ENCODE measurements around the gene ECI1. TPM values are rescaled to one million over a fixed set of nuclear protein-coding genes. Genes with fewer than 3 reads are reported as not detected.

Gene ECI1
- total and polyA plus RNA-seq, 2 of the 13 experiments (the other 11 are each of a cell fraction or from before 2014, with no cell fraction given), result 82.0 to 102 TPM

GRCh38 chr16:2190002-2190658 is 61.3 kb downstream of the ECI1 start (continued):
- no peak for TF ChIP-seq ZNF251 (CRISPR knock-in tag; IDR thresholded peaks at IDR 0.05)
- TF ChIP-seq ZNF562 (CRISPR knock-in tag; IDR thresholded peaks at IDR 0.05; ENCODE audit: borderline replicate concordance), result no peak
- no peak for TF ChIP-seq ETV5 (CRISPR knock-in tag; IDR thresholded peaks at IDR 0.05; ENCODE audit: borderline replicate concordance)
- TF ChIP-seq GPN1 (CRISPR knock-in tag; IDR thresholded peaks at IDR 0.05; ENCODE audit: borderline replicate concordance), result no peak
- 0 out of 2 replicates have a peak, but pooled peaks have one; percentile 15 for TF ChIP-seq ERF (CRISPR knock-in tag; IDR thresholded peaks at IDR 0.05)
- TF ChIP-seq PHF8 (CRISPR knock-in tag; IDR thresholded peaks at IDR 0.05), result no peak
- TF ChIP-seq PTBP1 (IDR thresholded peaks at IDR 0.05; ENCODE audit: low read depth, low read length, poor library complexity, severe bottlenecking), result no peak
- peak; percentile 92 for TF ChIP-seq ZFX (CRISPR knock-in tag; IDR thresholded peaks at IDR 0.05; ENCODE audit: low read depth)
- TF ChIP-seq ZNF720 (CRISPR knock-in tag; IDR thresholded peaks at IDR 0.05), result no peak
- no peak for TF ChIP-seq ZNF800 (CRISPR knock-in tag; IDR thresholded peaks at IDR 0.05)
- TF ChIP-seq GTF2F1 (IDR thresholded peaks at IDR 0.05; ENCODE audit: low read length), result no peak
- TF ChIP-seq MYPOP (CRISPR knock-in tag; IDR thresholded peaks at IDR 0.05), result no peak
- no peak for TF ChIP-seq MED8 (CRISPR knock-in tag; IDR thresholded peaks at IDR 0.05; ENCODE audit: insufficient replicate concordance)
- TF ChIP-seq AGO2 (optimal IDR thresholded peaks at IDR 0.05; ENCODE audit: low read depth, low read length), result no peak
- 0 out of 2 replicates have a peak, but pooled peaks have one; percentile 4 for TF ChIP-seq MAZ (IDR thresholded peaks at IDR 0.05; ENCODE audit: borderline replicate concordance, low read depth, low read length)
- no peak for TF ChIP-seq MAZ (CRISPR knock-in tag; IDR thresholded peaks at IDR 0.05; ENCODE audit: low read depth)
- no peak for TF ChIP-seq ETV6 (CRISPR knock-in tag; conservative IDR thresholded peaks at IDR 0.05)
- TF ChIP-seq, protein P1, sequence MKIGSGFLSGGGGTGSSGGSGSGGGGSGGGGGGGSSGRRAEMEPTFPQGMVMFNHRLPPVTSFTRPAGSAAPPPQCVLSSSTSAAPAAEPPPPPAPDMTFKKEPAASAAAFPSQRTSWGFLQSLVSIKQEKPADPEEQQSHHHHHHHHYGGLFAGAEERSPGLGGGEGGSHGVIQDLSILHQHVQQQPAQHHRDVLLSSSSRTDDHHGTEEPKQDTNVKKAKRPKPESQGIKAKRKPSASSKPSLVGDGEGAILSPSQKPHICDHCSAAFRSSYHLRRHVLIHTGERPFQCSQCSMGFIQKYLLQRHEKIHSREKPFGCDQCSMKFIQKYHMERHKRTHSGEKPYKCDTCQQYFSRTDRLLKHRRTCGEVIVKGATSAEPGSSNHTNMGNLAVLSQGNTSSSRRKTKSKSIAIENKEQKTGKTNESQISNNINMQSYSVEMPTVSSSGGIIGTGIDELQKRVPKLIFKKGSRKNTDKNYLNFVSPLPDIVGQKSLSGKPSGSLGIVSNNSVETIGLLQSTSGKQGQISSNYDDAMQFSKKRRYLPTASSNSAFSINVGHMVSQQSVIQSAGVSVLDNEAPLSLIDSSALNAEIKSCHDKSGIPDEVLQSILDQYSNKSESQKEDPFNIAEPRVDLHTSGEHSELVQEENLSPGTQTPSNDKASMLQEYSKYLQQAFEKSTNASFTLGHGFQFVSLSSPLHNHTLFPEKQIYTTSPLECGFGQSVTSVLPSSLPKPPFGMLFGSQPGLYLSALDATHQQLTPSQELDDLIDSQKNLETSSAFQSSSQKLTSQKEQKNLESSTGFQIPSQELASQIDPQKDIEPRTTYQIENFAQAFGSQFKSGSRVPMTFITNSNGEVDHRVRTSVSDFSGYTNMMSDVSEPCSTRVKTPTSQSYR (CRISPR knock-in tag; IDR thresholded peaks at IDR 0.05; ENCODE audit: borderline replicate concordance), result no peak; the same call in 1 of the 2 replicates
- TF ChIP-seq KDM5A (IDR thresholded peaks at IDR 0.05; ENCODE audit: borderline replicate concordance, low read length), result no peak

All from HepG2 (cell line).